Lower lobe of right lung (tissue), 2 donors: ENCODE results near the gene IRF1. TPM values are rescaled to one million over a fixed set of nuclear protein-coding genes. Genes with fewer than 3 reads are reported as not detected.

ENCODE experiments used
- ATAC-seq, 2 donors: fragments of 200-7000 bp; cut with Tn5 transposase; one replicate each; pipeline ENCODE4 v1.9.1; 2020 to 2022; ENCODE audit warnings: mild to moderate bottlenecking in 2 of 2, moderate library complexity in 2 of 2
- DNase-seq: peaks from one replicate; pipeline ENCODE4 v3.0.0-alpha.2; 2020
- H3K27ac ChIP-seq: fragments of 200-600 bp; one replicate; pipeline ENCODE4 v1.8.0; 2022
- H3K27me3 ChIP-seq: fragments of 200-600 bp; one replicate; pipeline ENCODE4 v1.8.0; 2022; ENCODE audit warnings: low read depth
- H3K36me3 ChIP-seq: fragments of 200-600 bp; one replicate; pipeline ENCODE4 v1.8.0; 2022; ENCODE audit warnings: mild to moderate bottlenecking
- H3K4me1 ChIP-seq: fragments of 200-600 bp; one replicate; pipeline ENCODE4 v1.8.0; 2022
- H3K4me3 ChIP-seq: fragments of 200-600 bp; one replicate; pipeline ENCODE4 v1.8.0; 2022; ENCODE audit warnings: mild to moderate bottlenecking
- H3K9me3 ChIP-seq: fragments of 200-600 bp; one replicate; pipeline ENCODE4 v1.8.0; 2022
- intact Hi-C: fragments of 100-400 bp; cut with DNase I; formaldehyde crosslinking; loops from one replicate; pipeline ENCODE4 v1.11.0; 2022
- total RNA-seq: library from RNA; stranded (reverse); fragmentation: NEBNext Ultra II Directional; extraction: Animal tissue kit (Norgen Biotek cat#: 25700); gene quantifications from one replicate; pipeline ENCODE4 v1.2.1, GENCODE V29; 2021
- TF ChIP-seq, protein P1 (sequence below): fragments of 200-600 bp; IDR thresholded peaks from one replicate; pipeline ENCODE4 v1.8.0; 2022; ENCODE audit warnings: antibody characterized with exemption, mild to moderate bottlenecking
- donor health status: DM: no; HTN: yes; CAD: no; lungs with severe emphysema.

IRF1 gene
- total RNA-seq, 1 donor from 2014 or later: 81.2 TPM

DNA sequence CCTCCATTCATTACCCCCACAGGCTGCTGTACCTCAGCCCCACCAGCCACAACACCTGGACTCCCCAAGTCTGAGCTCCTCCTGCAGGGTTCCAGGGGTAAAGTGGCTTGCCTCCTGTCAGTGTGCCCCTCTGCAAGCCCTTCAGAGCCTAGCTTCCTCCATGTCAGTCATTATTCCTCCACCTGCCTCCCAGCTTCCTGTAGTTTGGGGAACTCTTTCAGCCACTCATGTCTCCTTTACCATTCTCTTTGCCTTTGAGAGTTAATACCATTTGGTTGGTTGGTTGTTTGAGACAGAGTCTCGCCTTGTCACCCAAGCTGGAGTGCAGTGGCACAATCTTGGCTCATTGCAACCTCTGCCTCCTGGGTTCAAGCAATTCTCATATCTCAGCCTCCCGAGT is 36.2 kb downstream of the IRF1 start:
- TF ChIP-seq, protein P1, sequence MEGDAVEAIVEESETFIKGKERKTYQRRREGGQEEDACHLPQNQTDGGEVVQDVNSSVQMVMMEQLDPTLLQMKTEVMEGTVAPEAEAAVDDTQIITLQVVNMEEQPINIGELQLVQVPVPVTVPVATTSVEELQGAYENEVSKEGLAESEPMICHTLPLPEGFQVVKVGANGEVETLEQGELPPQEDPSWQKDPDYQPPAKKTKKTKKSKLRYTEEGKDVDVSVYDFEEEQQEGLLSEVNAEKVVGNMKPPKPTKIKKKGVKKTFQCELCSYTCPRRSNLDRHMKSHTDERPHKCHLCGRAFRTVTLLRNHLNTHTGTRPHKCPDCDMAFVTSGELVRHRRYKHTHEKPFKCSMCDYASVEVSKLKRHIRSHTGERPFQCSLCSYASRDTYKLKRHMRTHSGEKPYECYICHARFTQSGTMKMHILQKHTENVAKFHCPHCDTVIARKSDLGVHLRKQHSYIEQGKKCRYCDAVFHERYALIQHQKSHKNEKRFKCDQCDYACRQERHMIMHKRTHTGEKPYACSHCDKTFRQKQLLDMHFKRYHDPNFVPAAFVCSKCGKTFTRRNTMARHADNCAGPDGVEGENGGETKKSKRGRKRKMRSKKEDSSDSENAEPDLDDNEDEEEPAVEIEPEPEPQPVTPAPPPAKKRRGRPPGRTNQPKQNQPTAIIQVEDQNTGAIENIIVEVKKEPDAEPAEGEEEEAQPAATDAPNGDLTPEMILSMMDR: no peak
- Histone ChIP-seq H3K36me3 (peaks cover 9% of the 10 kb centered on the region), H3K4me1 (peaks cover 62% of the 10 kb centered on the region), H3K9me3 (no peaks in the 10 kb centered on the region), H3K4me3 (no peak overlapping the region), H3K27me3 (no peaks in the 10 kb centered on the region), H3K27ac (peak overlapping the region; percentile 90)
- intact Hi-C loops: no loop called here
- ATAC-seq (no peak), DNase-seq (no peak)

DNA sequence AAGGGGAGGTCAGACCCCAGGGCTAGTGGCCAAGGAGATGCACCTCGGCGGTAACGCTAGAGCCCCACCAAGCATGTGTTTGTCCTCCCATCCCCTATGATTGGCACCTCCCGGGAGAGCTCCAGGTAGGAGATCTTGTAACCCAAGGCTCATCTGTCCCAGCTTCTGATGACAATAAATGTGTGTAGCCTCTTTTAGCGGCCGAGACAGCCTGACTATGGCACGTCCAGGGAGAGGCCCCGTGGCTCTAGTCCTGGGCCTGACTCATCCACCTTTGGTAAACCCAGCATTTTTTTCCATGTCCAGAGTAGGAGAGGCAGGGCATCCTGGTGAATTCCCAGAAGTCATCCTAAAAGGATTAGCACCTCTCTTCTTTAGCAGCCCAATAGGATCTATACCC is 39.2 kb downstream of the IRF1 start:
- ATAC-seq: no peak
- Histone ChIP-seq H3K4me3 (no peak overlapping the region), H3K9me3 (no peaks in the 10 kb centered on the region), H3K27ac (no peak overlapping the region), H3K27me3 (no peaks in the 10 kb centered on the region), H3K4me1 (peaks cover 51% of the 10 kb centered on the region), H3K36me3 (peaks cover 9% of the 10 kb centered on the region)
- no peak for DNase-seq
- TF ChIP-seq, protein P1: no peak
- intact Hi-C loops: no loop called here

DNA sequence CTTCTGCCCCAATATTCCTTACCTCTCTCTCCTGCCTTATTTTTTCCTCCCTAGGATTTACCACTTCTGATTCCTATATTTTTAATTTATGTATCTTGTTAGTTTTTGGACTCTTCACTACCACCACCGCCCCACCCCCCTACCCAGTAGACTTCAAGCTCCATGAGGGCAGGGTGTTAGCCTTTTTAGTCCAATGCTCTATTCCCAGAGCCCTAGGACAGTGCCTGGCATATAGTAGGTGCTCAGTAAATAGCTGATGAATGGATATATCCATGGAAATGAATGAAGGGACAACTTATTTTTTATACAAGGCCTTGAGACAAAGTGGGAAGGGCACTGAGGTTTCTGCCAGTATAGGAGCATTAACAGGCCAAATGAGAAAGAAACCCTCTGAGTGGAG is 41.5 kb downstream of the IRF1 start:
- Histone ChIP-seq H3K27ac (no peak overlapping the region), H3K36me3 (peaks cover 9% of the 10 kb centered on the region), H3K4me3 (no peak overlapping the region), H3K9me3 (no peaks in the 10 kb centered on the region), H3K27me3 (no peaks in the 10 kb centered on the region), H3K4me1 (peaks cover 50% of the 10 kb centered on the region)
- DNase-seq (no peak), ATAC-seq (no peak)
- intact Hi-C loops: no loop called here
- TF ChIP-seq, protein P1: no peak

DNA sequence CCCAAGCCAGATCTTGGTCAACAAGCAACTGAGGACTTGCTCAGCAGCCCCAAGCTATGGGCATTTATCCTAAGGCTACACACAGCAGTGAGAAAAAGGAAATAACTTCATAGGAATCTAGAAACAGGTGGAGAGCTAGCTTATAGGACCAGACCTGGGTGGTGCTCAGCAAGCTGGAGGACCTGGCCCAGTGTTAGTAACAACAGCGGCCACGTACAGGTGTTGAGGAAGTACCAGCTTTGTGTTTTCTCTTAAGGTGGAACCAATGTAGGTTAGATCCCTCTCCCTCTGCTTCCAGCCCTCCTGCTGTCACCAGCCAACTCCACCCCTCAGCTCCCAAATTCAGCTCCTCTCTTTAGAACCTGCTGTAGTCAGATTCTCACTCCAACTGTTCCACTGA is 43.4 kb downstream of the IRF1 start:
- ATAC-seq: no peak
- no peak for DNase-seq

DNA sequence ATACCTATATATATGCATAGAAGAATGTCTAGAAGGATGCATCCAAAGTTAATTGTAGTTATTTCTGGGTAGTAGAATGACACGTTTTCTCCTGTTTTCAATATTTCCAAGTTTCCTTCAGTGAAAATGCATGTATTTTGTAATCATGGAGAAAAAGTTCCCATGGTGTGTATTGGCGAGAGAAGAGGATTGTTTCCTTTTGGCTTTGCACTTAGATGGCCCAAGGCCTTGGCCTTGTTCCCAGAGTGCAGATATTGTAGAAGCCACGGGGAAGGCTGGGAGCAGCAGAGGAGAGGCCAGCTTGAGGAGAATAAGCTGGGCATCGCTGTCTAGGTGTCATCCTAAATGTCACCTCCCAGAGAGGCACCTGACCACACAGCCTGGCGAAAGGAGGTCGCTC is 44.0 kb downstream of the IRF1 start:
- Histone ChIP-seq H3K27ac (peak overlapping the region; percentile 58), H3K9me3 (no peaks in the 10 kb centered on the region), H3K27me3 (no peaks in the 10 kb centered on the region), H3K36me3 (peaks cover 9% of the 10 kb centered on the region), H3K4me1 (peaks cover 49% of the 10 kb centered on the region), H3K4me3 (no peak overlapping the region)
- no peak for DNase-seq
- TF ChIP-seq, protein P1: no peak
- peak in 1 of 2 donors; percentile 62 for ATAC-seq
- intact Hi-C loops: no loop called here

More for the DNA sequence above, 43.4 kb downstream of the IRF1 start:
- intact Hi-C loops: no loop called here
- peaks cover 44% of the 10 kb centered on the region for H3K4me1 ChIP-seq
- H3K27me3 ChIP-seq: no peaks in the 10 kb centered on the region
- H3K36me3 ChIP-seq: peaks cover 9% of the 10 kb centered on the region
- no peak overlapping the region for H3K4me3 ChIP-seq
- no peak overlapping the region for H3K27ac ChIP-seq
- H3K9me3 ChIP-seq: no peaks in the 10 kb centered on the region
- TF ChIP-seq, protein P1: no peak

DNA sequence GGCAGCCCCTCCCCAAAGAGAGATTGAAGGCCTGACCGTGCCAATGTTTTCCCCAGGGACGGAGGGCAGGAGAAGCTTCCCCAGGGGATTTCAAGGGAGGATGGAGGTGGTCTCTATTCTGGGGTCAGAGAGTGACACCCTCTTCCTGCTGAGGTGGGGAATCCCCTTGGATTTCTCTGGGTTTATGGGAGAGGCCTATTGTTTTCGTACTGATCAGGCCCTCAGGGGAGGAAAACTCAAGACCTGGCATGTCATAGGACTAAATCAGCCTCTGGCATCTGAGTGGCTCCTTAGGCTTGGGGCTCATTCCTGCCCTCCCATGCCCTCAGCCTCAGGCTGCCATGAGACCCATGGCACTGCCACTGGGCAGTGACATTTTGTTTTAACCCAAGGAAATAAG is 44.6 kb downstream of the IRF1 start:
- intact Hi-C loops: no loop called here
- TF ChIP-seq, protein P1: no peak
- peak; percentile 12 to 24 for ATAC-seq

More for the DNA sequence above, 44.6 kb downstream of the IRF1 start:
- Histone ChIP-seq H3K27ac (peak overlapping the region; percentile 58), H3K4me3 (no peak overlapping the region), H3K36me3 (peaks cover 9% of the 10 kb centered on the region), H3K27me3 (no peaks in the 10 kb centered on the region), H3K4me1 (peaks cover 55% of the 10 kb centered on the region), H3K9me3 (no peaks in the 10 kb centered on the region)
- DNase-seq: no peak
